HG03442 (cell line): Measurements from ENCODE around the gene SFMBT1.
"Not testable (repeated sequence)": the region's sequence is repeated elsewhere in the genome, so short reads cannot be mapped to it uniquely, and the experiment has no call there.

Experiments
- ATAC-seq: cut with Tn5 transposase; IDR thresholded peaks from one replicate; pipeline ENCODE4 v1.9.1; 2021; ENCODE audit warnings: mild to moderate bottlenecking, moderate library complexity; ENCODE audit not compliant: unreplicated experiment

SFMBT1 gene

GRCh38 chr3:53038679-53039375 is 7.0 kb downstream of the SFMBT1 start:
- no peak for ATAC-seq

GRCh38 chr3:53035825-53036619 is 9.9 kb downstream of the SFMBT1 start:
- no peak for ATAC-seq

DNA sequence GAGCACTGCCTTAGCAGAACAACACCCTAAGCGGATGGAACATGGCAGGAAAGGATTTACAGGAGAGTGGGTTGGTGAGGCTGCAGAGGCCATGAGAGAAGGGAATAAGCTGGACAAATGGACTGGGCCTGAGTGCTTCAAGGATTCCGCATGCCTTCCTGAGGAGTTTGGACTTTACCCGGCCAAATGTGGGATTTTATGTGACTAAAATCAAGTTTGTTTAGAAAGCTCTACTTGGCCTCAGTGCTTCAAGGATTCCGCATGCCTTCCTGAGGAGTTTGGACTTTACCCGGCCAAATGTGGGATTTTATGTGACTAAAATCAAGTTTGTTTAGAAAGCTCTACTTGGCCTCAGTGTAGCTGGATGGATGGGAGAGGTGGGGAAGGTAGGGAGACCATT is 10.9 kb downstream of the SFMBT1 start:
- ATAC-seq: not testable (repeated sequence)

- not testable (repeated sequence) for ATAC-seq
These were observed 11.5 kb downstream of the SFMBT1 start for GRCh38 chr3:53034411-53034810.

- no peak for ATAC-seq
These were observed 13.3 kb downstream of the SFMBT1 start for GRCh38 chr3:53032609-53033008.

DNA sequence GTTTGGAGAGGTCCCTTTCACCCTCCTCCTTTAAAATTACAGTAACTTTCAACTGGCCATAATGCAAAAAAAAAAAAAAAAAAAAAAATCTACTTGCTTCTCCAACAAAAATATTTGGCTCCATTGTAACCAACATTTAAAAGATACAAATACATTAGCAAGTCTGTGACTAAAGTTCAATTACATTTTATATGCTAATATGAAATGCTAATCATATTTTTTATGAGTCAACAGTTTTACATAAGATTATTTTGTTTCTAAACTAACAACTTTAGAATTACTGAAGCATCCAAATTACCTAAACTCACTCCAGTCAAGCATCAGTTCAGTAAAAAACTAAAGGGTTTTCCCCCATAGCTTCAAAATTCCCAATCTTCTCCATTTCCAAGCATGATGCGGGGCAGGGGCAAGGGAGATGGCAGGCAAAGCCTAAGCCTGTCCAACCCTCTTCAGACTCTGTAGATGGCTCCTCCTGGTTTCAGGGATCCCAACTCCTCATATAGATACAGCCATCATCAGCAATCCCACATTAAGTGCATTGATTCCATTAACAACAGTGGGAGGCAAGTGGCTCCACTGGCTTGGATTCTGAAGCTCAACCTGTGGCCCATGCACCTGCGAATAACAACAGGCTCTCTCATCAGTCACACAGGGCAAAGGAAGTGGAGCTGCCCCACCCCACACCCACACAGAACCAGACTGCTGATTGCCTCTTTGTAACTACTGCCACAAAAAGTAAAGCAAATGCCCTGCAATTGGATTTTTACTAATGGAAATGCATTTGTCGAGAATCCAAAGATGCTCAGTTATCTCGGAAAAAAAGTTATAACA is 15.0 kb downstream of the SFMBT1 start:
- no peak for ATAC-seq

GRCh38 chr3:53028641-53029040 is 17.2 kb downstream of the SFMBT1 start:
- no peak for ATAC-seq

DNA sequence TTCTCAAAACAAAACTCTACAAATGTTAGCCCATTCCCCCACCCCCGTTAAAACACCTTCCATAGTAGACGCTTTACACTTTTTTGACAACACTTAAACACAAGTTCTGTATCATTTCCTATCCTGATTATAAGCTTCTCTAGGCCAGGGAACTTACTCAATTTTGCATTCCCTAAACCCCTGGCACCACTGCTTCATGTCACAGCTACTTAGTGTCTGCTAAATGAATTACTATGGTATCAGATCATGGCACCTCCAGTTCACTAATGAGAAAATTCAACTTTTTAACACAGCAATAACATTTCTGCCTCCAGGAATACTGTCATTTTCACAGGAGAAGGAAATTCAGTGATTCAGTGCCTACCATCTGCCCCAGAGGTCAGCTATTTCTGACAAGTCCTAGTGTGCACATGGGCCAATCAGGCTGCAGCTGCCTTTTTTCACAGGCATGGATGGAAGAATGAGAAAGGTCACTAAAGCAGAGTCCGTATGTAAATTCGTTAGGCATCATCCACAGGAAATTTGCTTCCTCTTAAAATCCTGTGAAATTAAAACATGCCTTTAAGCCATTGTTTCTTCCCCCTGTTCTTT is 18.5 kb downstream of the SFMBT1 start:
- no peak for ATAC-seq

DNA sequence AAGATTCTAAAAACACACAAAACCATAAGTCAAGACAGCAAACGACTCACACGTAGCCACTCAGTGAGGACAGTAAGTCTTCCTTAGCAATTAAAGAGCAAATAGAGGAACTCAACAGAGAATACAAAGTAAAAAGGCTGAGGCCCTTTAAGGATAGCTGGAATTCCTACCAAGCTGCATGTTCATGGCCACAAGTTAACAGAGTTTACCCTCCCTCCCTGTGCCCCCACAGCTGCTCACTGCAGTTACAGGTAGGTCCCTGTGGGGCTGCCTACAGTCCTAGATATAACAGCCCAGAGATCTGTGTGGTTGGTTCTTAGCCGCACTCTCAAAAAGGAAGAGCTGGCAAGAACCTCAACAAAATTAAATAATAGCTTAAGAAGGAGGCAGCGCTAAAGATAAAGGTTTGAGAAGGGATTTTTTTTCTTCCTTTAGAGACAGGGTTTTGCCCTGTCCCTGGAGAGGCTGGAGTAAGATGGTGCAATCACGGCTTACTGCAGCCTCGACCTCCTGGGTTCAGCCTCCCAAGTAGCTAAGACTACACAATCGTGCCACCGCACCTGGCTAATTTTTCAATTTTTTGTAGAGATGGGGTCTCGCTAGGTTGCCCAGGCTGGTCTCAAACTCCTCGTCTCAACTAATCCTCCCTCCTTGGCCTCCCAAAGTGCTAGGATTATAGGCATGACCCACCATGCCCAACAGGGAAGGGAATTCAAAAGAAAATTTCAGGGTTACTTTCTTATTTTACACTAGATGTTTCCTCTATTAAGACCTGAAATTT is 19.3 kb downstream of the SFMBT1 start:
- ATAC-seq: no peak

GRCh38 chr3:53024315-53024714 is 21.6 kb downstream of the SFMBT1 start:
- no peak for ATAC-seq

- ATAC-seq: no peak
These were observed 22.6 kb downstream of the SFMBT1 start for GRCh38 chr3:53023072-53023823.

DNA sequence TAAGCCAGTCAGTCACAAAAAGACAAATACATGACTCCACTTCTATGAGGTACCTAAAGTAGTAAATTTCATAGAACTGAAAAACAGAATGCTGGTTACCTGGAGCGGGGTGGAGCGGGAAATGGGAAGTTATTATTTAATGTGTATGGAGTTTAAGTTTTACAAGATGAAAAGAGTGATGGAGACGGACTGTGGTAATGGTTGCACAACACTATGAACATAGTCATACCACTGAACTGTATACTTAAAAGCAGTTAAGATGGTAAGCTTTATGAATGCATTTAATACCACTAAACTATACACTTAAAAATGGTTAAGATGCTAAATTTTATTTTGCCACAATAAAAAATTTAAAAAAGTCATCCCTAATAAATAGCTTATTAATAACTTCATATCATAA is 23.2 kb downstream of the SFMBT1 start:
- no peak for ATAC-seq

- no peak for ATAC-seq
These were observed 29.6 kb downstream of the SFMBT1 start for GRCh38 chr3:53016236-53016635.

DNA sequence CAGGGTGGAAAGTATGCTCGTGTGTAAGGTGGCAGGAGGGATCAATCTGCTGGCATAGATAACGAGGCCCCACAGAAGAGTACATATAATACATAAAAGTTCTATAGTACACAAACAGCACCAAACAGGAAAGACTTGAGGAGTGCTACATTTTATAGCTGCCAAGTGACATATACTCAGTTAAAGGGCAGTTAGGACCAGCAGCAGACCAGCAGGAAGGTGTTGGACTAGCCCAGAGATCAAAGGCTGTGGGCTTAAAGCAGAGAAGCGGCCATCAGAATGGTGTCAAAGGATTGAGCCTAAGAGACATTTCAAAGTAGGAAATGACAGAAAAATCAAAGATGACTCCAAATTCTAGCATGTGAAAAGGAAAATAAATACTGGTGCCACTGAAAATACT is 34.5 kb downstream of the SFMBT1 start:
- no peak for ATAC-seq

DNA sequence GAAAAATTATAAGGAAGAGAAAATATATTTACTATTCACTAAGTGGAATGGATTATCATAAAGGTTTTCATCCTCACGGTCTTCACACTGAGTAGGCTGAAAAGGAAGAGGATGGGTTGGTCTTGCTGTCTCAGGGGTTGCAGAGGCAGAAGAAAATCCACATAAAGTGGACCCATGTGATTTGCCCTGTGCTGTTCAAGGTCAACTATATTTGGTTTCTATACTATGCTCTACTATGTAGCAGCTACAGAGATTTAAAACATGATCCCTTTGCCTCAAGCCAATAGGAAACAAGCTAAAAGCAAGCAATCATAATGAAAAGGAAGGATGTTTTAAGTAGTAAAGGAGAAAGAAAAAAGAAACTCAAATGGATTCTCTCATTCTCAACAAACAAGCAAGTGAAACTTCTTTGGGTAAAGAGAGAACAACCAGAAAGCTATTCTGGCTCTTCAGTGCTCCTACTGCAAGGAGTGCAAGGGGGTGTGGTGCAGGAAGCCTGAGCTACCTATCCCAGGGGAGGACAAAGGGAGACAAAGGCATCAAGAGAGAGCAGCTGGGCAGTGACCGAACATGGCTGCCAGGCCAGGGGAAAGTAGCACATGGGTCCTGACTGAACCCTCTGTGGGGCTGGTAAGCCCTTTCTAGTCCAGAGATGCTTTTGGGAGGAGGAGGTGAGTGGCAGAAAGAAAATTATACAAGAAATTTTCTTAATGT is 35.9 kb downstream of the SFMBT1 start:
- no peak for ATAC-seq

DNA sequence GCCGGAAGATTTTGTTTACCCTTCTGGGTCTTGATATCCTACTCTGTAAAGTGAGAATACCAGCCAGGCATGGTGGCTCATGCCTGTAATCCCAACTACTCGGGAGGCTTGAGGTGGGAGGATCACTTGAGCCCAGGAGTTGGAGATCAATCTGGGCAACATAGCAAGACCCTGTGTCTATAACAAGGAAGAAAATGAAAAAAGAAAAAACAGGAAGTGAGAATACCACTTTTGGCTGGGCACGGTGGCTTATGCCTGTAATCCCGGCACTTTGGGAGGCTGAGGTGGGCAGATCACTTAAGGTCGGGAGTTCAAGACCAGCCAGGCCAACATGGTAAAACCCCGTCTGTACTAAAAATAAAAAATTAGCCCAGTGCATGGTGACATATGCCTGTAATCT is 36.9 kb downstream of the SFMBT1 start:
- no peak for ATAC-seq

GRCh38 chr3:53005854-53006513 is 39.9 kb downstream of the SFMBT1 start:
- ATAC-seq: no peak

- no peak for ATAC-seq
These were observed 40.5 kb downstream of the SFMBT1 start for GRCh38 chr3:53005338-53005737.

GRCh38 chr3:53003320-53003719 is 42.6 kb downstream of the SFMBT1 start:
- no peak for ATAC-seq
